Measurements from ENCODE around the gene PES1.
"Not testable (repeated sequence)": the region's sequence is repeated elsewhere in the genome, so short reads cannot be mapped to it uniquely, and the experiment has no call there.

PES1 gene

GRCh38 chr22:30591588-30592359, at the start of gene PES1:
Gene PES1, minus strand, starts transcription at chr22:30591910. Its CDS starts 77 bp downstream, at chr22:30591833.
- DNase-seq (ENCODE audit: low spot score) = peak; percentile 98

GRCh38 chr22:30640839-30641430, 49.2 kb upstream of the PES1 start:
- no peak for DNase-seq (ENCODE audit: low spot score)

GRCh38 chr22:30640361-30640760, 48.7 kb upstream of the PES1 start:
- DNase-seq (ENCODE audit: low spot score) = no peak

GRCh38 chr22:30637701-30638114, 46.0 kb upstream of the PES1 start:
- DNase-seq (ENCODE audit: low spot score) = no peak

- DNase-seq (ENCODE audit: low spot score) = peak; percentile 40
Measured at GRCh38 chr22:30636226-30637077, 44.7 kb upstream of the PES1 start.

- DNase-seq (ENCODE audit: low spot score) = peak; percentile 99
Measured at GRCh38 chr22:30635273-30636225, 43.8 kb upstream of the PES1 start, which contains the start of gene SLC35E4. Gene SLC35E4, plus strand, starts transcription at chr22:30635781. Its CDS starts 670 bp downstream, at chr22:30636451.

- DNase-seq (ENCODE audit: low spot score) = peak; percentile 93
Measured at GRCh38 chr22:30634471-30635233, 42.9 kb upstream of the PES1 start.

GRCh38 chr22:30631469-30631868, 39.8 kb upstream of the PES1 start:
- DNase-seq (ENCODE audit: low spot score) = not testable (repeated sequence)

- no peak for DNase-seq (ENCODE audit: low spot score)
Measured at GRCh38 chr22:30628491-30628890, 36.8 kb upstream of the PES1 start.

GRCh38 chr22:30627471-30627870, 35.8 kb upstream of the PES1 start:
- no peak for DNase-seq (ENCODE audit: low spot score)

- no peak for DNase-seq (ENCODE audit: low spot score)
Measured at GRCh38 chr22:30626413-30626812, 34.7 kb upstream of the PES1 start.

- not testable (repeated sequence) for DNase-seq (ENCODE audit: low spot score)
Measured at GRCh38 chr22:30619909-30620308, 28.2 kb upstream of the PES1 start.

GRCh38 chr22:30617819-30618218, 26.1 kb upstream of the PES1 start:
- no peak for DNase-seq (ENCODE audit: low spot score)

- DNase-seq (ENCODE audit: low spot score) = no peak
Measured at GRCh38 chr22:30615543-30615954, 23.8 kb upstream of the PES1 start.

- no peak for DNase-seq (ENCODE audit: low spot score)
Measured at GRCh38 chr22:30614879-30615278, 23.2 kb upstream of the PES1 start.

GRCh38 chr22:30614268-30614667, 22.6 kb upstream of the PES1 start:
- no peak for DNase-seq (ENCODE audit: low spot score)

GRCh38 chr22:30612789-30613188, 21.1 kb upstream of the PES1 start:
- DNase-seq (ENCODE audit: low spot score) = no peak

- no peak for DNase-seq (ENCODE audit: low spot score)
Measured at GRCh38 chr22:30611197-30611596, 19.5 kb upstream of the PES1 start.

GRCh38 chr22:30610299-30610698, 18.6 kb upstream of the PES1 start:
- DNase-seq (ENCODE audit: low spot score) = no peak

Measured in GM03348 (cell line).